Adrenal gland (tissue), 5 donors: ENCODE measurements around the gene CGB1.

Experiments
- POLR2A ChIP-seq, 2 donors: fragments of 450-650 bp; IDR thresholded peaks; one replicate each; pipeline ENCODE4 v1.6.1; 2017; ENCODE audit warnings: antibody characterized with exemption in 2 of 2, mild to moderate bottlenecking in 2 of 2, moderate library complexity in 1 of 2
- TF ChIP-seq, protein P1 (sequence below), 6 experiments: fragments of 450-650 bp in 4 of 6; fragments of 200-600 bp in 2 of 6; sonication (generic) in 1 of 6; IDR thresholded peaks; 1 replicate in 5 of 6; 2 replicates in 1 of 6; pipeline versions ENCODE4 v1.5.1 to v1.8.0; 2016 to 2021; ENCODE audit warnings: antibody characterized with exemption in 6 of 6, mild to moderate bottlenecking in 2 of 6, moderate library complexity in 1 of 6
- donor health status: DM: no; HTN: no; CAD: no.

DNA sequence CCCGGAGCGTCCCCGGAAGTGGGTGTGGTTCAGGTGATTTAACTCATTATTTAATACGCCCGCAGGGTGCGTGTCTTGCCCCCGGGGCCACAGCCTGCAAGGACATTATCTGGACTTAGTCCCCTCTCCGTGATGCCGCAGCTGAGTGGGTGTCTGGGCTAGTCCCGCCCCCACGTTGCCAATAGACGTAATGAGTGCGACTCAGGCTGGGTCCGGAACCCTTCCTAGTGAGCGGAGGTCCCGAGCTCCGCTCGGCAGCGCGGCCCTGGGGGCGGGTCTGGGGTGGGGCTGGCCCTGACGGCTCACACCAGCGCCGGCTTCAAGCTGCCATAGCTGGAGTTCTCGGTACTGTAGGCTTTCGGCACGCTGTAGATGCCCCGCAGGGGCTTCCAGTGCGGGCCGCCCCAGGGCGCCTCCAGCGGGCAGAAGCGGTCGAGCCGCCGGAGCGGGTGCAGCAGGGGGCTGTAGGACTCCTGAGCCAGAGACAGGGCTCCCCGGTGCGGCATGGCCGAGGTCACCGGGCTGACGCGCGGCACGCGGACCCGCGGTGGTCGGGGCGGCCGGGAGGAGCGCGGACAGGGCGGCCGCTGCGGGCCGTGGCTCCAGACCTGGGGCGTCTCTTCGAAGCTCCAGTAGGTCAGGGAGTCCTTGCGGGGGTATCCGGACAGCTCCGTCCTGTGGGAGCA lies 18.9 kb downstream of the CGB1 start:
- TF ChIP-seq, protein P1, sequence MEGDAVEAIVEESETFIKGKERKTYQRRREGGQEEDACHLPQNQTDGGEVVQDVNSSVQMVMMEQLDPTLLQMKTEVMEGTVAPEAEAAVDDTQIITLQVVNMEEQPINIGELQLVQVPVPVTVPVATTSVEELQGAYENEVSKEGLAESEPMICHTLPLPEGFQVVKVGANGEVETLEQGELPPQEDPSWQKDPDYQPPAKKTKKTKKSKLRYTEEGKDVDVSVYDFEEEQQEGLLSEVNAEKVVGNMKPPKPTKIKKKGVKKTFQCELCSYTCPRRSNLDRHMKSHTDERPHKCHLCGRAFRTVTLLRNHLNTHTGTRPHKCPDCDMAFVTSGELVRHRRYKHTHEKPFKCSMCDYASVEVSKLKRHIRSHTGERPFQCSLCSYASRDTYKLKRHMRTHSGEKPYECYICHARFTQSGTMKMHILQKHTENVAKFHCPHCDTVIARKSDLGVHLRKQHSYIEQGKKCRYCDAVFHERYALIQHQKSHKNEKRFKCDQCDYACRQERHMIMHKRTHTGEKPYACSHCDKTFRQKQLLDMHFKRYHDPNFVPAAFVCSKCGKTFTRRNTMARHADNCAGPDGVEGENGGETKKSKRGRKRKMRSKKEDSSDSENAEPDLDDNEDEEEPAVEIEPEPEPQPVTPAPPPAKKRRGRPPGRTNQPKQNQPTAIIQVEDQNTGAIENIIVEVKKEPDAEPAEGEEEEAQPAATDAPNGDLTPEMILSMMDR (IDR thresholded peaks at IDR 0.05): peak in 5 of 6 experiments; percentile 19 to 50 (median 26)
- TF ChIP-seq POLR2A (IDR thresholded peaks at IDR 0.05): no peak
